Measurements from ENCODE around the gene APEX2. TPM values are rescaled to one million over a fixed set of nuclear protein-coding genes. Genes with fewer than 3 reads are reported as not detected.

The APEX2 gene
- total RNA-seq, 4 donors from 2014 or later: 6.8 to 8.3 (median 7.5) TPM

DNA sequence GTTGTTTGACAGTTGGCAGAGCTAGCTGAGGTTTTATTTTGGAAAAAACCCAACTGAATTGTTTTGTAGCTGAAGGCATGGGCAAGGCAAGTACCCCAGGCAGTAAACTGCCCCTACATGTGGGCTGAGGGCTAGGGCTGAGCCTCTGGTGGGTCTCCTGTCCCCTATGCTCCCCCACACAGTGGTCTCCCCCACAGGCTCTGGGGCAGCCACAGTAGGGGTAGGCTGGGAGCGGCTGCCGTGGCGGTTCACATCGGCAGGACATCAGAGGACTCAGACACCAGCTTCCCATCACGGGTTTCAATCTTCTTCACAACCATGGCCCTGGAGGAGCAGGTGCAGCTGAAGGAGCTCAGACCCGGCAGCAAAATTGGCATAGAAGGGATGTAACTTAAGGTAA, 41.4 kb downstream of the APEX2 start:
- TF ChIP-seq, protein P1, sequence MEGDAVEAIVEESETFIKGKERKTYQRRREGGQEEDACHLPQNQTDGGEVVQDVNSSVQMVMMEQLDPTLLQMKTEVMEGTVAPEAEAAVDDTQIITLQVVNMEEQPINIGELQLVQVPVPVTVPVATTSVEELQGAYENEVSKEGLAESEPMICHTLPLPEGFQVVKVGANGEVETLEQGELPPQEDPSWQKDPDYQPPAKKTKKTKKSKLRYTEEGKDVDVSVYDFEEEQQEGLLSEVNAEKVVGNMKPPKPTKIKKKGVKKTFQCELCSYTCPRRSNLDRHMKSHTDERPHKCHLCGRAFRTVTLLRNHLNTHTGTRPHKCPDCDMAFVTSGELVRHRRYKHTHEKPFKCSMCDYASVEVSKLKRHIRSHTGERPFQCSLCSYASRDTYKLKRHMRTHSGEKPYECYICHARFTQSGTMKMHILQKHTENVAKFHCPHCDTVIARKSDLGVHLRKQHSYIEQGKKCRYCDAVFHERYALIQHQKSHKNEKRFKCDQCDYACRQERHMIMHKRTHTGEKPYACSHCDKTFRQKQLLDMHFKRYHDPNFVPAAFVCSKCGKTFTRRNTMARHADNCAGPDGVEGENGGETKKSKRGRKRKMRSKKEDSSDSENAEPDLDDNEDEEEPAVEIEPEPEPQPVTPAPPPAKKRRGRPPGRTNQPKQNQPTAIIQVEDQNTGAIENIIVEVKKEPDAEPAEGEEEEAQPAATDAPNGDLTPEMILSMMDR (IDR thresholded peaks at IDR 0.05; ENCODE audit: low read depth): no peak

DNA sequence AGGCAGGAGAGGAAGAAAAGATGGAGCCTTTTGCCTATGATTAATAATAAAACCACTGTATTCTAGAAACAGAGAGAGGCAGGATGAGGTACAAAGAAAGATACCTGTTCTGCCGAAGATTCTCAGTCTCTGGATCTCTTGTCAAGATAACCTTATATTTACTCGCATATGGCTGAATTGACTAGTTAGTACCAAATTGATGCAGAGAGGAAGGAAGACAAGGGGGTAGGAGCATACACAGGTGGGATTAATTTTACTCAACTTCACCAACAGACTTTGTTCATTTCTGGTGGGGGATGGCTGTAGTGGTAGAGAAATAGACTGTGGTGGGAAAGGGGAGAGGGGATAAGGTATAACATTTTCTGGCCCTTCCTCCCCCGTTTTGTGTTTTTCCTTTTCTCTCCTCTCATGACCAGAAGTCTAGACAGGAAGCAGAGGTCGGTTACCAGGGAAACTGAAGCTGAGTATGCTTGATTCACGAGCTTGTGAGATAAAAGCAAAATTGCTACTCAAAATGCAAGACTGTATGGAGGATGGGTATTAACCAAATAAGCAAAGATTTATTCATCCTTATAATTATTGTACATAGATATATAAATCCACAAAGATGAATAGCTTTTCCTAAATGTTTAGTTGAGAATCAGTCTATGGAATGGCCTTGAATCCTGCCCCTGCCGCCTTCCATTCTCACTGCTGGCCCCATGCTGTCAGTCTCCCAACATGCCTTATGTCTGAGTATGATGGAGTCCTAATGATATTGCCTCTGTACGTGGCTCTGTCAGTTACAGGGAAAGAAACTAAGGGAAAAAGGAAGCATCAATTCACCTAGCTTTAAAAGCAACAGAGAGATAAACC, 56.9 kb downstream of the APEX2 start:
- TF ChIP-seq, protein P1 (IDR thresholded peaks at IDR 0.05; ENCODE audit: low read depth): no peak

DNA sequence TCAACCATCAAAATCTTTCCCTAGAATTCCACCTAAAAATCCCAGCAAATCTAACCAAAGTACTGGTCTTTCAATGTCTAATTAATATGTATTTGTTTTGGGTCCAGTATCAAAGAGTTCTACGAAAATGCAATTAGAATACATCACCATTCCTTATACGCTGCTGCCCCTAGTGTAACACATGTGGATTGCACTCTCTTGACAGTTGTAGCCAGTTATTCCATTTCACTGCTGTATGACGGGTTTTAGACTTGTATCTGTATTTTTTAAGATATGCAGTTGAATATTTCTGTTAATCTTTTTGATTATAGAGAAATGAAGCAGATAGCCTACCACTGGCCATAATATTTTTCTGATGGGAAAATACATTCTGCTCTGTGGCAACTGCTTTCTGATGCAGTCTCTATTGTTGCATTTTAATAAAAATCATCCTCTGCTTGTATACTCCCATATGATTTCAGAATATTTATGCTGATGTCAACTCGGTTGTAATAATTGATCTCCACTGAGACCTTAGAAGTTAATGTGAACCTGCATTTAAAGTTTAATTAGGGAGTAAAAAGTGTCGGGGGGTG, 57.6 kb downstream of the APEX2 start:
- TF ChIP-seq, protein P1 (IDR thresholded peaks at IDR 0.05; ENCODE audit: low read depth): no peak

Other genes starting within 250 kb of the APEX2 start
- gene ITIH6, start 202.1 kb upstream of the APEX2 start, total RNA-seq: not detected
- gene MAGED2, start 192.6 kb upstream of the APEX2 start, total RNA-seq: 100 to 1,000 TPM in 1 of 4 donors, 10 to 100 TPM in 3; 50.7 to 105 (median 84.4) TPM
- 1 to 10 TPM; 2.3 to 6.8 (median 5.5) TPM for gene TRO, start 79.5 kb upstream of the APEX2 start, total RNA-seq
- 10 to 100 TPM in 2 of 4 donors, 1 to 10 TPM in 2; 4.7 to 54.6 (median 11.3) TPM for gene PFKFB1, start 6.2 kb upstream of the APEX2 start, total RNA-seq
- 1 to 10 TPM in 2 of 4 donors, not detected in 2; 2.6 to 3.5 TPM for gene ALAS2, start 30.6 kb downstream of the APEX2 start, total RNA-seq
- not detected for gene PAGE2B, start 74.7 kb downstream of the APEX2 start, total RNA-seq
- not detected for gene PAGE2, start 88.7 kb downstream of the APEX2 start, total RNA-seq
- not detected for gene PAGE5, start 220.0 kb downstream of the APEX2 start, total RNA-seq